GM12878 (cell line): ENCODE data around the gene PRKCQ.

Experiments used
- BCL3 ChIP-seq: IDR thresholded peaks from 2 replicates; pipeline ENCODE4 v1.6.1; 2011; ENCODE audit warnings: borderline replicate concordance, low read depth, mild to moderate bottlenecking, moderate library complexity, low read length; ENCODE audit not compliant: insufficient read depth, poor library complexity, severe bottlenecking
- CREM ChIP-seq: IDR thresholded peaks from 2 replicates; pipeline ENCODE4 v1.6.1; 2014; ENCODE audit warnings: antibody characterized with exemption, low read depth
- FOS ChIP-seq: IDR thresholded peaks from 3 replicates; pipeline ENCODE4 v1.6.1; 2011; ENCODE audit warnings: borderline replicate concordance; ENCODE audit not compliant: insufficient read length; ENCODE audit errors: extremely low read depth
- GABPA ChIP-seq: IDR thresholded peaks from 2 replicates; pipeline ENCODE4 v1.6.1; 2014; ENCODE audit warnings: antibody characterized with exemption, low read depth, mild to moderate bottlenecking, inconsistent platforms
- JUND ChIP-seq: IDR thresholded peaks from 2 replicates; pipeline ENCODE4 v1.6.1; 2012; ENCODE audit warnings: low read depth, mild to moderate bottlenecking, low read length, improper control_type of control experiment, moderate library complexity
- YY1 ChIP-seq: IDR thresholded peaks from 2 replicates; pipeline ENCODE4 v1.6.1; 2011; ENCODE audit warnings: low read depth, mild to moderate bottlenecking, low read length

GRCh38 chr10:6625428-6625827, 45.4 kb upstream of the PRKCQ start:
- no peak for TF ChIP-seq YY1
- no peak for TF ChIP-seq JUND
- no peak for TF ChIP-seq FOS
- no peak for TF ChIP-seq GABPA
- no peak for TF ChIP-seq CREM
- TF ChIP-seq BCL3: no peak
